C4-2B (cell line): Measurements from ENCODE around the gene PCNX3.
"Not testable (repeated sequence)": the region's sequence is repeated elsewhere in the genome, so short reads cannot be mapped to it uniquely, and the experiment has no call there.

Experiments
- H3K27ac ChIP-seq: fragments of 450-650 bp; 2 replicates; pipeline ENCODE4 v1.5.1; 2017
- CTCF ChIP-seq: fragments of 450-650 bp; conservative IDR thresholded peaks from 2 replicates; pipeline ENCODE4 v1.5.1; 2017; ENCODE audit warnings: mild to moderate bottlenecking
- ZFX ChIP-seq: fragments of 450-650 bp; IDR thresholded peaks from 2 replicates; pipeline ENCODE4 v1.6.1; 2017

Gene PCNX3

GRCh38 chr11:65662247-65662798 is 46.7 kb downstream of the PCNX3 start:
- H3K27ac ChIP-seq: peak overlapping the region; percentile 86
- TF ChIP-seq ZFX (no peak), CTCF (no peak)

GRCh38 chr11:65662799-65663638 is 47.4 kb downstream of the PCNX3 start, which contains the start of gene RELA:
Gene RELA (minus strand): TSS chr11:65662916. CDS start chr11:65662832, 84 bp downstream.
- TF ChIP-seq ZFX: peak; percentile 91
- TF ChIP-seq CTCF: no peak
- H3K27ac ChIP-seq: peak within 1 kb of the TSS; percentile 86

GRCh38 chr11:65663639-65664200 is 48.1 kb downstream of the PCNX3 start:
- no peak for TF ChIP-seq CTCF
- TF ChIP-seq ZFX: no peak
- H3K27ac ChIP-seq: peak overlapping the region; percentile 86

GRCh38 chr11:65672180-65672860 is 56.7 kb downstream of the PCNX3 start:
- no peak for TF ChIP-seq CTCF
- TF ChIP-seq ZFX: no peak
- no peak overlapping the region for H3K27ac ChIP-seq

- TF ChIP-seq CTCF (no peak), ZFX (no peak)
- no peak overlapping the region for H3K27ac ChIP-seq
Measured at GRCh38 chr11:65672982-65673381, 57.4 kb downstream of the PCNX3 start.

- no peak overlapping the region for H3K27ac ChIP-seq
- TF ChIP-seq ZFX (no peak), CTCF (no peak)
Measured at GRCh38 chr11:65680192-65680743, 64.7 kb downstream of the PCNX3 start.

- not testable (repeated sequence) for H3K27ac ChIP-seq
Measured at GRCh38 chr11:65683480-65683879, 67.9 kb downstream of the PCNX3 start.
